HG02571 (cell line): ENCODE data around the gene NEDD4L.
"Not testable (repeated sequence)": the region's sequence is repeated elsewhere in the genome, so short reads cannot be mapped to it uniquely, and the experiment has no call there.

Experiments used
- ATAC-seq: cut with Tn5 transposase; IDR thresholded peaks from one replicate; pipeline ENCODE4 v1.9.1; 2021; ENCODE audit warnings: mild to moderate bottlenecking, moderate library complexity; ENCODE audit not compliant: unreplicated experiment

The NEDD4L gene

DNA sequence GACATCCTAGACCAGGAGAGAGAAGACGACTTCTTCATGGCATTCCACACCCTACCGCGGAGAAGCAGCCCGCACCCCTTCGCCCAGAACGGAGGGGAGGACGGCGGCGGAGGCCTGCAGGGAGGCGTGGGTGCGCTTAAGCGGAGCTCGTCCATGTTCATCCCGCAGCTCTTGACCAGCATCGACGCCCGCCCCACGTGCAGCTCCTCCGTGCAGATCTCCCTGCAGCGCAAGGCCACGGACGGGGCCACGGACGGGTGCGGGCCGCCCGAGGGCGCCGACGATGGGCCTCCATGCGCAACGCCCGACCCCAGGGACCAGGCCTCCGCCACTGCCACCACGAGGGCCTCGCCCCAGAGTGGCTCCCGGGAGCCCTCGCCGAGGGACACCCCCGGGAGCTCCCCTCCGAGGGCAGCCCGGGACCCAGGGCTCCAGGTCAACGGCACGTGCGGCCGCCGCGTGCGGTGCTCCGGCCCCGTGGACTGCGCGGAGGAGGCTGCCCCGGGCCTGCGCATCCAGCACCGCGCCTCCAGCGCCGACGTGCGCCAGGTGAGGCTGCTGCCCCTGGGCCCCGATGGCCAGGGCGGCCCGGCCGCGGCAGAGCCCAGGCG is 211.8 kb downstream of the NEDD4L start:
- ATAC-seq, result no peak

DNA sequence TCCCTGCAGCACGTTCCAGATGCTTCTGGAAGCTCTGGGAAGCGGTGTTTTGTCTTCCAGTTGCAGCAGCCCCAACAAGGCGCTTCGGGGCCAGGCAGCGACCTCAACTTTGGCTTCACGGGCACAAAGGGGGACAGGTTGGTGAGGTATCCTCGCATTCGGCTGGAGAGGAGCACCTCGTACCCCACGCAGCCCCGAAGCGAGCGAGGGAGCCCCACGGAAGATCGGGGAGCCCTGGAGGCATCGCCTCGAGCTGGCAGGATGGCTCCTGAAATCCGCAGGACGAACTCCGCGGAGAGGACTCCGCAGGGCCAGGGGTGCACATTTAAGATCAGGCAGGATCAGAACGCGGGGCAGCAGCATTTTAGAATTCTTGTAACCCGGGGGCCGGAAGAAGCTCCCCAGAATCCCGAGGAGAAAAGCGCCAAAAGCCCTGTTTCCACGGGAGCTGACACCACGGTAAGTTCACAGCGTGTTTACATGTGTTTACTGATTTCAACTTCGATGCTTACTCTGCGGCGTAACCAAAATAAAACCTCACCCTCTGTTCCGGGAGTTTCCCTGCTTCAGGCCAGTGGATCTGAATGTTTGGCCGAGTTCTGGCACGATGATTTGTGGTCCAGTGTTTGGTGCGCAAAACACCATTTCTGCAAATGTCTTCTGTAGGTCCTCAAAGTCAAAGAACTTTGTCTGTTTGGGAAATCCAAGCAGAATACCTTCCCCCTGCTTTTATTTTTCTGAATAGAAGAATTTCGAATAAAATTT is 212.5 kb downstream of the NEDD4L start:
- ATAC-seq, result no peak

DNA sequence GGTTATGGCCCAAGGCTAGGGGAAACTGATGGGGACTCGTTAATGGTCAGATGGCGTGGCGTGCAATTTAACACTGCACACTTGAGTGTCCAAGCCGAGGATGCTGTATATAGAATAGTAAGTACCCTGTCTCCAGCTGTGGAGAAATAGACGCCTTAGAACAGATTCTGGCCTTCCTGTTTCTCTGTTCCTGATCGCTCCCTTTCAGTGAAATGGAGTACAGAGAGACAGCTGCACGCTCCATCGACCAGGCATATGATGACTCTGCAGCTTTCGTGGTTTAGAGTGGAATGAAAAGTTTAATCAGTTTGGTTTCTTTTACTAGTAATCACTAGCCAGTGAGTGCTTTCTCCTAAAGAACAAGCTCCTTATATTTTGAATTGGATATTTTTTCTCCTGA is 213.4 kb downstream of the NEDD4L start:
- ATAC-seq, result no peak

DNA sequence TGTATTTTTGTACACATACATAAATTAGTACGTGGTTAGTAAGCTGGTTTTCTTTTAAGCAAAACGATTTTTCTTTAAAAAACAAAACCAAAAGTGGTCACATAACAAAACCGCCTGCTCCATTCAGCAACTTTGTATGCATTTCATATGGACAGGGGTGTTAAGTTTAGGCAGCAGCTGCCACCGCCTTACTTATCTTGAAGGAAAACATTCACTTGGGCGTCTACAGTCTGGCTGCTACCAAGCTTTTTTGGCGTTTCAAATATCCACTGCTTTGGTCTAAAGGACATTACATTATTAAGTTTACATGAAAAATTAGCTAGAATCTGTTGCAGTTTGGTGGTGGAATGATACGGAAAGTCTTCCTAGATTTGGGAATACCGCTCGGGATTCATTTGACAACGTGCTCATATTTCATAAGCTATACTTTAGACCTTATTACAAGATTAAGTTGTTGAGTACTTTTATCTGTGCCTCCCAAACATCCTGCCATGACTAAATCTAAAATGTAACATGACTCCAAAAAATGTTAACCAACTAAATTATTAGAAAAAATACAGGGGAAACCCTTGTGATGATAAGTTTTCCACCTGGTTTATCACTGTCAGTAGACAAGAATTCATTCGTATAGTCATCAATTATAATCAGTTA is 214.8 kb downstream of the NEDD4L start:
- no peak for ATAC-seq

DNA sequence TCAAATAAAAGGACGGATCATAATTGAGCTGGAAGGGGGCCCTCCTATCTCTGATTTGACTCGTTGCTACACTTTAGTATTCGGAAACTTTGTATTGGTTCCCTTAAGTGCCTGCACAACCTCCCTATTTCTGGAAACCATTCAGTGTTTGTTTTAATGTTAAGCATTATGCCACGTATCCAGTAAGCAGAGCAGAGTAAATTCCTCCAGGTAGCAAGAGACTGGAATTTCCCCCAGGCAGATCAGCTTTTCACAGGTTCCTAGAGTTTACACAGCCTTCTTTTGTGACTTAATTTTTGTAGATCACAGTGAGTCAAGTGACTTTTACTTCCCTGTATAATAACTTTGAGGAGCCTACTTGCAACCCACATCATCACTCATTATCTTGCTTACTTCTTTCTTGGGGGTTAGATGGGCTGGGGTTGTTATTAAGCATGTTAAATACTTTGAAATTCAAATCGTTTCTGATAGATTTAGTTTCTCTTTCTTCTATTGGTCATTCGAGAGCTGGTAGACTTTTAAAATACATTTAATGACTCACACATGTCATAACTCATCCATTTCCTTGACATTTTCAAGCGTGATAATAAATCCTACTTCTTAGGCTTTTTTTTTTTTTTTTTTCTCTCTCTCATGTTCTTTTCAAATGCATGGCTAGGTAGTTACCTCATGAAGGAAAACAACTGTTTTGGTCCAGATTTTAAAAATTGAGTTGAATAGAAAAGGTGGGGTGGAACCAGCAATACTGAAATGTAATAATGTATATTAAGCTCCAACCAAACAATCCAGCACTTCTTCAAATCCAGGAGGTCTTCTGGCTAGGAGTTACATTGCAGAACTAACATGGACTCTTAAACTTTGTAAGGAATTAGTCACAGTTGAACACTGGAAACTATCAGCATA is 219.3 kb downstream of the NEDD4L start:
- ATAC-seq, result no peak

DNA sequence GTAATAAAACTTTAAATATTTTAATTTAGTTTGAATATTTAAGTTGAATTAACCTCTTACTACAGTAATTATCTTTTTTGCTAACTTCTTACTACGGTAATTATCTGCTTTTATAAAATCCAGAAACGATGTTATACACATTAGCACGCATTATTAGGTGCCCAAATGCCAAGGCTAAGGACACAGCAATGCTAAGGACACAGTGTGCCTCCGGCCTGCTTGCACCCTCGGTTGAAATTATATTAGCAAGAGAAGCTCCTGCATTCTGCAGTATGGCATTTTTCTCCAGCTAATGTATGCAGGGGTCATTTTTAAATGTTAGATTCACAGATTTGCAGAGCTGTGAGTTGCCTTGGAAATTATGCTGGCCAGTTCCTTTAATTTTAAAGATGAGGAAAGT is 220.0 kb downstream of the NEDD4L start:
- no peak for ATAC-seq

DNA sequence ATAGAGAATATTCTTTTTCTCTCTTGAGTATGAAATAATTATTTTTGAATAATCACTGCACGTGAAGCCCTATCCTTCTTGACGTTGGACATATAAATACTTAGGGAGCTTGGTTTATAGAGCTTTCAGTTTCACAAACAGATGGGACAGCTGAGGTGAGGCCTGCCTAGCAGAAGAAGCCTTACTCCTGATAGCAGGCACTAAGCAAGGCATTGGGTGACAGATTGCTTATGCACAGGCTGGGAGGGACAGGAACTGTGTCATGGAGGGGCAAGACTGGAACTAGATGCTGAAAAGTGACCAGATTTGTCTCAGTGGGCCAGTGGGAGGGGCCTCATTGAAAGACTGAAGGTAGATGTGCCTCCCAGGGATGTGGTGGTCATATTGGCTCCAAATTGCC is 220.8 kb downstream of the NEDD4L start:
- ATAC-seq, result no peak

DNA sequence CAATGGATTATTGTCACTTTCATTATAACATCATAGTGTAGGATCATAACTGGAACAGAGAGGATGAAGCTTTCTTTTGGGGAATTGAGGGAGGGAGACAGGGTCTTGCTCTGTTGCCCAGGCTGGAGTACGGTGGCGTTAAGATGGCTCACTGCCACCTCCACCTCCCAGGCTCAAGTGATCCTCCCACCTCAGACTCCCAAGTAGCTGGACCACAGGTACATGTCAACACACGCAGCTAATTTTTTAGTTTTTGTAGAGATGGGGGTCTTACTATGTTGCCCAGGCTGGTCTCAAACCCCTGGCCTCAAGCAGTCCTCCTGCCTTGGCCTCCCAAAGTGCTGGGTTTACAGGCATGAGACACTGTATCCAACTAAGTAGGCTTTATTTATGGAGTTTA is 221.5 kb downstream of the NEDD4L start:
- ATAC-seq, result not testable (repeated sequence)

DNA sequence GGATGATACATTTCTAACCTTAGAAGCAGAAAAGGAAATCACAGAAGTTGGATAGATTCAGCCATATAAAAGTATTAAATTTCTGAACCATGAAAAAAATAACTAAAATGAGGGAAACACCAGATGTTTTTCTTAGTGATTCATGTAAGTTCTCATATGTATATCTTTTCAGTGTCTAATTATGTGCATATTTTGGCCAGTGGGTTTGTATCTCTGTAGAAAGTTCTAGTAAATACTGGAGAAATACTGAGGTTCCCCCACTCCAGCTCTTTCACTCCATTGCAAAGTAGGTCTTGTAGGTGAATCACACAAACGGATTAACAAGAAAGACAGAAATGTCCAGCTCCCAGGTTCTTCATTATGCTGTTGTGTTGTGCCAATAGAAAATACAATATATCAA is 222.3 kb downstream of the NEDD4L start:
- ATAC-seq, result no peak

DNA sequence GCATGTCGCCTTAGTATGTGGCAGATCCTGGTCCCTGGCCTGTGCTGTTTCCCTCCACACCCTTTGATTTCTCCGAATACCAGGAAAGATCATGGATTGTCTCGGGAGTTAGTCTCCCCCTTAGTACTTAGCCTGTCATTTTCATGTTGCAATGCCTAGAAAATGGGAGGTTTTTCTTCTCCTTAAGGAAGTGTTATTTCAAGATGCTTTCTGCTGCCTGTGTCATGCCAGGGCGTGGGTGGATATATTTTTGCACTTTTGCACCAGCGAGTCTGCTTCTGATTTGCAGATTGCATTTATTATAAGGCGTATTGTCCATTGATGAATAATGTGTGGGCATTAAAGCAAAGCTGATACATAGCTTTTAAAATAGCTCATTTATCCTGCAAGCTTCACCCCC is 223.5 kb downstream of the NEDD4L start:
- ATAC-seq, result no peak

DNA sequence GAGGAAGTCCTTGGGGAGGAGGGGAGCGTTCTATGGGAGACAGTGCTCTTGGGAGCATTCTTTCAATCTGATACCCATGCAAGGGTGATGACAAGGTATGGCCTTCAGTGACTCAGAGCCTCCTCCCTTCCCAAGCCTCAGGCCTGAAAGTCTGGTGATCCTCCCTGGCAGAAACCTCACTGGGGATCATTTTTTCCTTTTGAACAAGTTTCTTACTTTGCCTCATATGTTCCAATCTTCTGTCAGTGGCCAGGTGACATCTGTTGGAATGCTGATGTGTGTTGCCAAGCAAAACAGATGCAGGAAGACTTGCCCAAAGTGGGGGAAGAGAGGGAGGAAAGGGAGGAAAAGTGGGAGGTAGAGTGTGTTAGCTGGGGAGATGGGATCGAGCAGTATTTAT is 224.8 kb downstream of the NEDD4L start:
- ATAC-seq, result no peak

DNA sequence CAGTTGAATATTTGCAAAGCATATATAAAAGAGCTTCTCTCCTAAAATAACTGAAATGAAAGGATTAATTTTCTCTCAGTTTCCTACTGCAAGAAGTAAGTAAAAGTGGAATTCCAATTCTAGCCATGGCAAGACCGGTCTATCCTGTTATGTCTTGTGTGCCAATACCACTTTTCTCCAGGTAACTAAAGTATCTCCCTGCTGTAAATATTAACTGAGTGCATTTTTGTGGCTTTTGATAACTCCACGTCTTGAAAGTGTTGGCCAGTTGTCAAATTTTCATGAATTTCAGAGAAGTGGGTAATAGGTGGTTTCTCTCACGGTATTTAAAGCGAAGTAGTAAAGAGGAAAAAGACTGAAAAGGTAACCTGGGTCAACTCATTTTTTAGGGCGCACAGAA is 225.9 kb downstream of the NEDD4L start:
- ATAC-seq, result no peak

DNA sequence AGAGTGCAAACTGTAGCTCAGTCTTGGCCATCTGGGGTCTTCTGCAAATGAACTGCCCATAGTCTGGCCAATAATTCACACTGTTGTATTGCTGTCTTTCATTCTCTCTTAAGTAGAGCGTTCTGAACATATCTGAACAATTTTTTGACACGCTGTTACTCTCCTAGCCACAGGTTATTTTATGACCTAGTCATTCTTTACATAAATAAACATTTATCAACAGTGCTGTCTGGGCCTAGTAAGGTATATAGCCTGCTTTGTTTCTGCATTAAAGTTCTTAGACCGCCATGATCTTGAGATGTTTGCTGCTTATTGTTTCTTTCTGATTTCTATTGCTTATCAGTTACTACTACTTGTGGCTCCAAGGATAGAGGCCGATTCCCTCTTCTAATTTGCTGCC is 226.4 kb downstream of the NEDD4L start:
- no peak for ATAC-seq

DNA sequence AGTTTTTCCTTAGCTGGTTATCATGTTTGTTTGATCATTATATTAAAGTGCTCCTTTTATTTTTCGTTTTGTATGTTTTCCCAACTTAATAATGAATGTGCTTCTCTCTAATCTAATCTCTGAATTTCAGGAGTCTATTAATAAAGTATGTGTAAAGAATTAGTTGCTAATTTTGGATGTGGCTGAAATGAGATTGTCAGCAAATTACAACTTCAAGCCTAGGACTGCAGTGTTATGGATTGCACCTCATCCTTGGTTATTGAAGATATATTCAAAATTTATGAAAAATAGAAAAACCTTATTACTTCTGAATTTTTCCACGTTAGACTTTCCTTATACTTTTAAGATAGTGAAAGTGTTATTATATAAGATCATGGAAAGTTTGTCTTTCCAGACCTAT is 227.7 kb downstream of the NEDD4L start:
- ATAC-seq, result no peak

DNA sequence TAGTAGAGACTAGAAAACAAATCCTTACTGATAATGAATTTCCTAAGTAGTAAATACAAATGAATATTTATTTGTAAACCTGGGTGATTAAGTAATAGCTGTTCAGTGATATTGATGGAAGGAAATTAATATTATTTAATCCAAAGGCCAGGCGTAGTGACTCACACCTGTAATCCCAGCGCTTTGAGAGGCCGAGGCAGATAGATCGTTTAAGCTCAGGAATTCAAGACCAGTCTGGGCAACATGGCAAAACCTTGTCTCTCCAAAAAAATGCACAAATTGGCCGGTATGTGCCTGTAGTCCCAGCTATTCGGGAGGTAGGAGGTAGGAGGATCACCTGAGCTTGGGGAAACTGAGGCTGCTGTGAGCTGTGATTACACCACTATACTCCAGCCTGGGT is 228.2 kb downstream of the NEDD4L start:
- ATAC-seq, result no peak

DNA sequence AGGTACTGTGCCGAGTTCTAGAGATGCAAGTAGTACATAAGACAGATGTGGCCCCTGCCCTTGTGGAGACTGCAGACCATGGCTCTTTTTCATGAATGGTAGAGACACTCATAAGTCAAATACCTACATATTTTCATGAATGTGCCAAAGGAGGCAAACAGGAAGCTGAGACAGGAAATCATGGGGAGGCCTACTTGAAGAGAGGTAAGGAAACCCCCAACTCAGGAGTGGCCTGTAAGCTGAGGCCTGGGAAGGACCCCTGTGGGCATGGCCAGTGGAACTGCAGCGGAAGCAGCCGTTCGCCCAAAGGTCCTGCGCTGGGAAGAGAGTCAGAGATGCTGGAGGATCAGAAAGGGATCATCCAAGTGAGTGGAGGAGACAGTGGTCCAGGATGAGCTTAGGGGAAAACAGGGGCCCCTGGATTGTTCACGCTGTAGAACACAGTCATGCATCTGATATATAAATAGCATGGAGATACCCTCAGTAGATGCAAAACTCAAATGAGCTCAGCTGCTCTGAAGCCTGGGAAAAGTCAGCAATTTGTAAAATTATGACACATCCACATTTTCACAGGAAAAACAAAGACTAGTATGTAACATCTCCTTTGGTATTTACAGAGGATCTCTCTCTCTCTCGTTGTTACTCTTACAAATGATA is 228.9 kb downstream of the NEDD4L start:
- ATAC-seq, result no peak

DNA sequence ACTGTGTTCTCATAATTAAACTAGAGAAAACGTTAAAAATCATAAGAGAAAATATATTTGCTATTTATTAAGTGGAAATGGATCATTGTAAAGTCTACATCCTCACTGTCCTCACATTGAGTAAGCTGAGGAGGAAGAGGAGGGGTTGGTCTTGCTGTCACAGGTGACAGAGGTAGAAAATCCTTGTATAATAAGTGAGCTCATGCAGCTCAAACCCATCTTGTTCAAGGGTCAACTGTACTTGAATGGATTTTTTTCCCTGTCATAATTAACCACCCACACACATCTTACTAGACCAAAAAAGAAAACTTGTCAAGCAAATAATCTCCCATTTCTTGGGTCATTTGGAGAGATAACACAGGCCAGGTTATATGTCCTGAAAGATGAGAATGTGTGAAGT is 231.2 kb downstream of the NEDD4L start:
- no peak for ATAC-seq

DNA sequence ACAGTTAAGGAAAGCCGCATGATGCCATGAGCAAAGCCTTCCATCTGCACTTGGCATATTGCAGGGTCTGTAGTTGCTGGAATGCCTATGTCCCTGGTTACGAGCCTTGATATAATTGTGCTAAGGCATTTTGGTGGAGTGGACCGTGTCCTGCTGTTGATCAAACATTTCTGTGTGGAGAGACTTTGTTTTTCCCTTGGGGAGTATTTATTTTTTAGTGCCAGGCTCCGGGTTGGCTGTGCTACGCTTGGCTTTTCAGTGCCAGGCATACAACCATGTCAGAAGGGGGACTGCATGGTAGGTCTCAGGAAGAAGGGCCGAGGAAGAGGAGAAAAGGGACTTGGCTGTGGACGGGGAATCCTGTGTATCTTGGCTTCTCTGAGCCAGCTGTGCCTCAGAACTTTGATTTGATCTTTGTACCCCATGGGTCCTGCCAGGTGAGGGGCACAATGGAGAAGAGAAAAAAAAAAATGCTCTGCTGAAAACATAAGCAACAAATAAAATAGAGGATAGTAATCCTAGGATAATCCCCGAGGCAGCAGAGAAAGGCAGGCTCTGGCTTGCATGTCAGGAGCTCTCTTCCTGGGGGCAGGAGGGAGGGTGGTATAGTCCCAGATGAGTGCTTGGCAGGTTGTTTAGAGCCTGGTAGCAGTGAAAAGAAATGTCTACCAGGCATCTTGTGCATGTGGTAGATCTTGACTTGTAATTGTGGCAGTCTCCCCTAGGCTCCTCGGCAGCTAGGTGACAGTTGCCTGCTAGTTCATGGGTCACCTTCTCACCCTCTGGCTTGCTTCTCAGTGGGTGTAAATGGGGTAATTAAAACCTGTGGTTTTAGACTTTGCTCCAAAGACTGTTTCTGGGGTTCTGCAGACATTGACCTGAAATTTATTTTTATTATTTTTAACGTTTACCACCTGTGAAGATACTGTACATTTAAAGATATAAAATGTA is 233.0 kb downstream of the NEDD4L start:
- ATAC-seq, result no peak

DNA sequence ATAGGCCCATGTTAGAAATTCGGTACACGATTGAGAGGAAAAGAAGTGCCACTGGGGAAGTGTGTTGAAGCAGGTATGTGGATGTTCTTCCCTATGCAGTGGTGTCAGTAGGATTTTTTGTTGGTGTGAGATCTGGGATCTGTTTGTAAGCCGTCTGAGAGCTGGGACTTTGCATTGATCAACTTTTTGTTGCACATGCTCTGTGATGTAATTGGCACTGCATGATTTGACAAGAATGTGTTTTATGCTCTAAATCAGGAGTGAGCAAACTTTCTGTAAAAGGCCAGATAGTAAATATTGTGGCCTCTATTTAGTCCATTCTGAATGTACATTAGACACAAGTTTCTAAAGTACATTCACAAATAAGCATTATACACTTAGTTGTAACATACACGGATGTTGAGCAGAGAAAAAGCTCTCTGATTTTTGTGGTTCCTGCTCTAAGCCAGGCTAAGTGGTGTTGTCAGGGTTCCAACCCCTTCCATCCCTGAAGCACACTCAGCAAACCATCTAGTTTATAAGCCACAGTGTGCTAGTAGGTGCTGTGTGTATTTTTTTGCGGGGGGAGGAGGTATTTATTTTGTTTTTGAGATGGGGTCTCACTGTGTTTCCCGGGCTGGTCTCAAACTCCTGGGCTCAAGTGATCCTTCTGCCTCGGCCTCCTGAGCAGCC is 235.6 kb downstream of the NEDD4L start:
- no peak for ATAC-seq
